ENCODE results near the gene MAD1L1. TPM values are rescaled to one million over a fixed set of nuclear protein-coding genes. Genes with fewer than 3 reads are reported as not detected.

Gene MAD1L1
- polyA plus RNA-seq, 1 experiment = 32.0 TPM

DNA sequence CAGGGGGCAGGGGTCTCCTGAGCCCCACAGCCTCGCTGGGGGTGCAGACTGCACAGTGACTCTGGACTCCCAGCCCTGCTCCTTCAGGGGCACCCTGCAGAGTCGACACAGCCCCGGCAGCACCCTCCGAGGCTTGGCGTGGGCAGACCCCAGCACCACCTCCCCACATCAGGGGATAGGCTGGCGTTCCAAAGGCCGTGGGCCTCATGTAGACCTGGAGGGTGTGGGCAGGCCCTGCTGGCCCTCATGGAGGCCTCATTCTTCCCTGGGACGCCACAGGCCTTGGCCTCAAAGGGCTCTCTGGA, 296.8 kb downstream of the MAD1L1 start:
- CTCF ChIA-PET = no interaction called here
- Histone ChIP-seq H3K27me3 (ENCODE audit: control insufficient read depth, insufficient read depth, low read length) (no peaks in the 10 kb centered on the region), H3K4me3 (ENCODE audit: low read depth, low read length) (no peak overlapping the region), H3K36me3 (ENCODE audit: control insufficient read depth, insufficient read depth, low read length) (no peaks in the 10 kb centered on the region)
- TF ChIP-seq, protein P1, sequence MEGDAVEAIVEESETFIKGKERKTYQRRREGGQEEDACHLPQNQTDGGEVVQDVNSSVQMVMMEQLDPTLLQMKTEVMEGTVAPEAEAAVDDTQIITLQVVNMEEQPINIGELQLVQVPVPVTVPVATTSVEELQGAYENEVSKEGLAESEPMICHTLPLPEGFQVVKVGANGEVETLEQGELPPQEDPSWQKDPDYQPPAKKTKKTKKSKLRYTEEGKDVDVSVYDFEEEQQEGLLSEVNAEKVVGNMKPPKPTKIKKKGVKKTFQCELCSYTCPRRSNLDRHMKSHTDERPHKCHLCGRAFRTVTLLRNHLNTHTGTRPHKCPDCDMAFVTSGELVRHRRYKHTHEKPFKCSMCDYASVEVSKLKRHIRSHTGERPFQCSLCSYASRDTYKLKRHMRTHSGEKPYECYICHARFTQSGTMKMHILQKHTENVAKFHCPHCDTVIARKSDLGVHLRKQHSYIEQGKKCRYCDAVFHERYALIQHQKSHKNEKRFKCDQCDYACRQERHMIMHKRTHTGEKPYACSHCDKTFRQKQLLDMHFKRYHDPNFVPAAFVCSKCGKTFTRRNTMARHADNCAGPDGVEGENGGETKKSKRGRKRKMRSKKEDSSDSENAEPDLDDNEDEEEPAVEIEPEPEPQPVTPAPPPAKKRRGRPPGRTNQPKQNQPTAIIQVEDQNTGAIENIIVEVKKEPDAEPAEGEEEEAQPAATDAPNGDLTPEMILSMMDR (IDR thresholded peaks at IDR 0.05; ENCODE audit: insufficient read depth, low read depth, low read length) = no peak
- DNase-seq (ENCODE audit: low read depth) = no peak
- POLR2A ChIA-PET = no interaction called here

DNA sequence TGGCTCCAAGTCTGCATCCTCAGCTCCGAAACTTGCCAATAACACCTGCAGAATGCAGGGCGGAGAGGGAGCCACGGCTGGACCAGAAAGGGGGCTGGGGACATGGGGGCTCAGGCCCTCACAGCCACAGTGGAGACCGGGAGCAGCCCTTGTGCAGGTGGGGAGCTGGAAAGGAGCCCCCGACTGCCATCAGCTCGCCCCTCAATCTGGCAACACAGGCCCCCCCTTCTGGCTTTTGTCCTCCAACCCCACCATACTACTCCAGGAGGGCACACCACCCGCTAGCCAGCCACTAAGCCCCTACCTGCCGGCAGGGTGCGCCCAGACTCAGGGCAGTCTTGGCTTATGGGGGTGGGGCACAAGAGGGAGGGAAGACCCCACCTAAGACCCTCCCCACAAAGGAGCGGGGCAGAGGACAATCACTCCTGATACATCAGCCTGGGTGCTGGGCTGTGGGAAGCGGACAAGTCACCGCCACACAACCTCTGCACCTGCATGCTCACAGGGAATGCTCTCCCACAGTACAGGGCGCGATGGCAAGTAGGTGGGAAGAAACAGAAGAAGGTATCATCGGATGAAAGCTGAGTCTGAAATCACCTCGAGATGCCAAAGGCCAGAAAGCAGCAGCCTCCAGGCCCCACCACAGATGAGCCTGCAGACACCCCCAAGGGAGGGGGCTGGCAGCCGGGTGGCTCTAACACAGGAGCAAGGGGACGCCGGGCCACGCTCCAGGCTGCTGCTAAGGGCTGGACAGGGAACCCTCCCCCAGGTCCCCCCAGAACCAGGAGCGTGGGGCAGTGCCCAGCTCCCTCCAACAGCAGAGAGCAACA, 297.4 kb downstream of the MAD1L1 start:
- TF ChIP-seq, protein P1 (IDR thresholded peaks at IDR 0.05; ENCODE audit: insufficient read depth, low read depth, low read length) = no peak
- POLR2A ChIA-PET = no interaction called here
- H3K36me3 ChIP-seq (ENCODE audit: control insufficient read depth, insufficient read depth, low read length) = no peaks in the 10 kb centered on the region
- DNase-seq (ENCODE audit: low read depth) = no peak
- no peak overlapping the region for H3K4me3 ChIP-seq (ENCODE audit: low read depth, low read length)
- CTCF ChIA-PET = interaction anchor here (0.9 kb wide), 1 partner anchor 13 kb away, joined by 3 read pairs; no protein-coding TSS in a partner anchor
- no peaks in the 10 kb centered on the region for H3K27me3 ChIP-seq (ENCODE audit: control insufficient read depth, insufficient read depth, low read length)

DNA sequence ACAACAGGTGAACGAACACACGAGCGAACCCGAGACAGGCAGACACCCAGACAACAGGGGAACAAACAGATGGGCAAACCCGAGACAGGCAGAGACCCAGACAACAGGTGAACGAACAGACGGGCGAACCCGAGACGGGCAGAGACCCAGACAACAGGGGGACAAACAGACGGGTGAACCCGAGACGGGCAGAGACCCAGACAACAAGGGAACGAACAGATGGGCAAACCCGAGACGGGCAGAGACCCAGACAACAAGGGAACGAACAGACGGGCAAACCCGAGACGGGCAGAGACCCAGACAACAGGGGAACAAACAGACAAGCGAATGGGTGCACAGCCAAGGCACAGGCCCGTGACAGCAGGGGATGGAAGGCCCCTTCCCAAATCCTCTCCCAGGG, 298.0 kb downstream of the MAD1L1 start:
- H3K36me3 ChIP-seq (ENCODE audit: control insufficient read depth, insufficient read depth, low read length) = no peaks in the 10 kb centered on the region
- ChIA-PET POLR2A (no interaction called here), CTCF (interaction anchor here (0.9 kb wide), 1 partner anchor 14 kb away, joined by 3 read pairs; no protein-coding TSS in a partner anchor)
- TF ChIP-seq, protein P1 (IDR thresholded peaks at IDR 0.05; ENCODE audit: insufficient read depth, low read depth, low read length) = no peak
- no peaks in the 10 kb centered on the region for H3K27me3 ChIP-seq (ENCODE audit: control insufficient read depth, insufficient read depth, low read length)
- no peak for DNase-seq (ENCODE audit: low read depth)
- H3K4me3 ChIP-seq (ENCODE audit: low read depth, low read length) = no peak overlapping the region

DNA sequence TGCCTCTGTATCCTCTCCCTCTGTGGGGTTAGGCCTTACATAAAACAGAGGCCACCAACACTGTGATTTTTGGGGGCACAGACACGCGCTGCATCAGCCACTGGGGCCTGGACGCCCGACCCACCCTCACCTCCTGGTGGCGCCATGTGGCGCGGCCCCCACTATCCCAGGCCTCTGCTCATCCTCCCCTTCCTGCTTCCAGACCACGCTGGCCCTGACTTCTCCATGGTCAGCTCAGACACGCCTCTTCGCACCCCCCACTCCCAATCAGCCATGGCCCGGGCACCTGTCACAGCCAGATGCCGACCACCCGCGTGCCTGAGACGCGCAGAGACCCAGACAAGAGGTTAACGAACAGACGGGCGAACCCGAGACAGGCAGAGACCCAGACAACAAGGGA, 298.7 kb downstream of the MAD1L1 start:
- Histone ChIP-seq H3K4me3 (ENCODE audit: low read depth, low read length) (no peak overlapping the region), H3K27me3 (ENCODE audit: control insufficient read depth, insufficient read depth, low read length) (no peaks in the 10 kb centered on the region), H3K36me3 (ENCODE audit: control insufficient read depth, insufficient read depth, low read length) (no peaks in the 10 kb centered on the region)
- ChIA-PET CTCF (no interaction called here), POLR2A (no interaction called here)
- TF ChIP-seq, protein P1 (IDR thresholded peaks at IDR 0.05; ENCODE audit: insufficient read depth, low read depth, low read length) = no peak
- no peak for DNase-seq (ENCODE audit: low read depth)

DNA sequence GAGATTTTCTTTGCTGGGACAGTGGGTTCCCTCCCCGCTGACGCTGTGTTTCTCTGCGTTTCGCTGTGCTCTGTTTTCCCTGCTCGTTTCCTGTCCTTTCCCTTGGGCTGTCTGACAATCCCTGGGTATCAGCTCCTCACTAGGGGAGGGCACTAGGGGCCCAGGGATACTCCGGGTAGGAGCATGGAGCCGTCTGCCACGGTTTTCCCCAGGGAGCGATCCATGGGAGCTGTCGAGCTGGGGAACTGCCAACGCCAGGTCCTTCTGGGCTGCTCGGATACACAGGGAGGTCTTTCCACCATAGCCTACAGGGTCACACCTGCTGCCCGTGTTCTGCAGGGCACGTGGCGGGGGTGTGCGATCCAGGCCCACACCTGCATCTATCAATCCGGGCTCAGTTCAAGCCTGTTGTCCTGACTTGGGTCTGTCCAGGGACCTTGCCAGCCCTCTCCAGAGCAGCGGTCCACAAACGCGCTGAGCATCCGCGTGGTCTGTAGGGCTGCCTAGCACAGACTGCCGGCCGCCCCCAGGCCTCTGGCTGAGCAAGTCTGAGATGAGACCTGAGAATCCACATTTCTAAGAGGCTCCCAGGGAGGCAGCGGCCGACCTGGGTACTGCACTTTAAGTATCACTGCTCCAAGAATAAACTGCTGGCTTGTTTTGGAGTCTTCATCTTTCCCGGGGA, 299.5 kb downstream of the MAD1L1 start:
- CTCF ChIA-PET = interaction anchor here (1.6 kb wide), 1 partner anchor 216 kb away, joined by 3 read pairs; no protein-coding TSS in a partner anchor

More for the DNA sequence above, 299.5 kb downstream of the MAD1L1 start:
- no peak overlapping the region for H3K4me3 ChIP-seq (ENCODE audit: low read depth, low read length)
- TF ChIP-seq, protein P1 (IDR thresholded peaks at IDR 0.05; ENCODE audit: insufficient read depth, low read depth, low read length) = no peak
- no peak for DNase-seq (ENCODE audit: low read depth)
- no peaks in the 10 kb centered on the region for H3K36me3 ChIP-seq (ENCODE audit: control insufficient read depth, insufficient read depth, low read length)
- H3K27me3 ChIP-seq (ENCODE audit: control insufficient read depth, insufficient read depth, low read length) = no peaks in the 10 kb centered on the region
- POLR2A ChIA-PET = no interaction called here
